IMR-90 (cell line): ENCODE measurements around the gene GNB5. TPM values are rescaled to one million over a fixed set of nuclear protein-coding genes. Genes with fewer than 3 reads are reported as not detected.

Experiments used
- ATAC-seq: fragments of 200-7000 bp; cut with Tn5 transposase; 2 replicates; pipeline ENCODE4 v1.9.1; 2020; ENCODE audit warnings: low read depth, mild to moderate bottlenecking, moderate library complexity
- BruUV-seq: library from RNA; stranded (reverse); fragments of 400-500 nt; replicated peaks from 2 replicates; lab custom pipeline; 2021; lab: Mats Ljungman, UMichigan
- CTCF ChIA-PET: fragments of 300-600 bp; formaldehyde crosslinking; extraction: SDS; loops from one replicate; lab custom pipeline; 2021; ENCODE audit warnings: antibody characterized with exemption; lab: Yijun Ruan, JAX
- POLR2A ChIA-PET: fragments of 300-600 bp; sonication (Branson Sonifier 250); formaldehyde crosslinking; loops from one replicate; lab custom pipeline; 2022; ENCODE audit warnings: antibody characterized with exemption; ENCODE audit not compliant: unreplicated experiment; lab: Charles Lee
- DNase-seq: peaks from one replicate; pipeline ENCODE4 v3.0.0; 2013
- H2AFZ ChIP-seq: replicated peaks from 2 replicates; pipeline ENCODE3; 2013; ENCODE audit warnings: low read length, mild to moderate bottlenecking; ENCODE audit not compliant: poor library complexity
- H2AK5ac ChIP-seq: 2 replicates; pipeline ENCODE4 v1.6.1; 2013; ENCODE audit warnings: low read depth, low read length, inconsistent platforms
- H2AK9ac ChIP-seq: replicated peaks from 2 replicates; pipeline ENCODE3; 2013; ENCODE audit warnings: mild to moderate bottlenecking, low read depth, low read length, moderate library complexity; ENCODE audit not compliant: poor library complexity
- H2BK120ac ChIP-seq: 2 replicates; pipeline ENCODE4 v1.6.1; 2013; ENCODE audit warnings: low read depth, low read length, inconsistent platforms
- H2BK15ac ChIP-seq: 3 replicates; pipeline ENCODE4 v1.6.1; 2013; ENCODE audit warnings: low read depth, low read length, inconsistent platforms
- H2BK20ac ChIP-seq: 2 replicates; pipeline ENCODE4 v1.6.1; 2013; ENCODE audit warnings: low read depth, mild to moderate bottlenecking, inconsistent platforms, low read length, moderate library complexity
- H2BK5ac ChIP-seq: 2 replicates; pipeline ENCODE4 v1.6.1; 2013; ENCODE audit warnings: mild to moderate bottlenecking, low read depth, low read length, inconsistent platforms; ENCODE audit not compliant: poor library complexity, severe bottlenecking
- H3K14ac ChIP-seq: replicated peaks from 2 replicates; pipeline ENCODE4 v1.6.1; 2013; ENCODE audit warnings: low read depth, low read length, inconsistent platforms
- H3K18ac ChIP-seq: 2 replicates; pipeline ENCODE4 v1.6.1; 2013; ENCODE audit warnings: low read depth, low read length, control low read depth
- H3K23ac ChIP-seq: 2 replicates; pipeline ENCODE4 v1.6.1; 2013; ENCODE audit warnings: low read depth, low read length, inconsistent platforms
- H3K27ac ChIP-seq: 2 replicates; pipeline ENCODE4 v1.5.1; 2013; ENCODE audit warnings: mild to moderate bottlenecking, control low read depth, low read length; ENCODE audit not compliant: insufficient read depth
- H3K27me3 ChIP-seq: 2 replicates; pipeline ENCODE4 v1.6.1; 2013; ENCODE audit warnings: low read length; ENCODE audit not compliant: control insufficient read depth, insufficient read depth
- H3K36me3 ChIP-seq: 2 replicates; pipeline ENCODE4 v1.6.1; 2013; ENCODE audit warnings: low read length, mixed read lengths; ENCODE audit not compliant: control insufficient read depth, insufficient read depth
- H3K4ac ChIP-seq: 2 replicates; pipeline ENCODE4 v1.6.1; 2013; ENCODE audit warnings: low read depth, low read length, inconsistent platforms
- H3K4me1 ChIP-seq: 2 replicates; pipeline ENCODE4 v1.6.1; 2013; ENCODE audit warnings: low read length, mixed read lengths; ENCODE audit not compliant: control insufficient read depth, insufficient read depth
- H3K4me2 ChIP-seq: 2 replicates; pipeline ENCODE4 v1.6.1; 2013; ENCODE audit warnings: low read depth, mild to moderate bottlenecking, control low read depth, low read length, moderate library complexity
- H3K4me3 ChIP-seq: 2 replicates; pipeline ENCODE4 v1.5.1; 2013; ENCODE audit warnings: low read depth, mild to moderate bottlenecking, control low read depth, low read length, moderate library complexity; ENCODE audit not compliant: insufficient read depth
- H3K56ac ChIP-seq: 2 replicates; pipeline ENCODE4 v1.6.1; 2013; ENCODE audit warnings: low read length, inconsistent platforms; ENCODE audit not compliant: insufficient read depth; ENCODE audit errors: extremely low read depth
- H3K79me1 ChIP-seq, 2 experiments: 2 replicates each; pipeline ENCODE4 v1.6.1; 2013; ENCODE audit warnings: low read length in 2 of 2, inconsistent platforms in 1 of 2, low read depth in 1 of 2
- H3K9ac ChIP-seq: 2 replicates; pipeline ENCODE4 v1.6.1; 2013; ENCODE audit warnings: low read depth, low read length, control low read depth
- H3K9me1 ChIP-seq: 2 replicates; pipeline ENCODE4 v1.6.1; 2013; ENCODE audit warnings: low read length, inconsistent platforms; ENCODE audit not compliant: insufficient read depth
- H3K9me3 ChIP-seq: 2 replicates; pipeline ENCODE4 v1.6.1; 2013; ENCODE audit warnings: low read length; ENCODE audit not compliant: control insufficient read depth, insufficient read depth
- H4K20me1 ChIP-seq: 2 replicates; pipeline ENCODE4 v1.6.1; 2013; ENCODE audit warnings: low read length, inconsistent platforms; ENCODE audit not compliant: insufficient read depth
- H4K5ac ChIP-seq: 2 replicates; pipeline ENCODE4 v1.6.1; 2013; ENCODE audit warnings: mild to moderate bottlenecking, low read depth, low read length, control low read depth
- H4K8ac ChIP-seq, 2 experiments: 2 replicates each; pipeline ENCODE4 v1.6.1; 2013; ENCODE audit warnings: low read depth in 2 of 2, low read length in 2 of 2, control low read depth in 1 of 2, inconsistent platforms in 1 of 2
- H4K91ac ChIP-seq: 2 replicates; pipeline ENCODE4 v1.6.1; 2013; ENCODE audit warnings: low read depth, low read length, inconsistent platforms; ENCODE audit not compliant: insufficient read depth
- BHLHE40 ChIP-seq: fragments of 150-350 bp; IDR thresholded peaks from 2 replicates; pipeline ENCODE4 v1.6.1; 2016; ENCODE audit warnings: mild to moderate bottlenecking, low read depth, low read length
- CEBPB ChIP-seq: IDR thresholded peaks from 2 replicates; pipeline ENCODE4 v1.6.1; 2012; ENCODE audit warnings: low read depth, low read length, improper control_type of control experiment
- CHD1 ChIP-seq: IDR thresholded peaks from 2 replicates; pipeline ENCODE4 v1.6.1; 2012; ENCODE audit warnings: low read depth, low read length, improper control_type of control experiment
- CTCF ChIP-seq: conservative IDR thresholded peaks from 2 replicates; pipeline ENCODE4 v1.5.1; 2012; ENCODE audit warnings: mild to moderate bottlenecking, low read depth, low read length, improper control_type of control experiment
- ELK1 ChIP-seq: fragments of 150-350 bp; IDR thresholded peaks from 2 replicates; pipeline ENCODE4 v1.6.1; 2016; ENCODE audit warnings: low read depth, mild to moderate bottlenecking, low read length, moderate library complexity, borderline replicate concordance
- FOS ChIP-seq: fragments of 150-350 bp; IDR thresholded peaks from 2 replicates; pipeline ENCODE4 v1.6.1; 2016; ENCODE audit warnings: low read depth, low read length
- MAFK ChIP-seq: IDR thresholded peaks from 2 replicates; pipeline ENCODE4 v1.6.1; 2012; ENCODE audit warnings: low read depth, low read length, improper control_type of control experiment
- MAZ ChIP-seq: IDR thresholded peaks from 2 replicates; pipeline ENCODE4 v1.6.1; 2012; ENCODE audit warnings: low read depth, mild to moderate bottlenecking, low read length, improper control_type of control experiment, moderate library complexity, borderline replicate concordance
- MXI1 ChIP-seq: IDR thresholded peaks from 2 replicates; pipeline ENCODE4 v1.6.1; 2012; ENCODE audit warnings: low read depth, mild to moderate bottlenecking, low read length, moderate library complexity, borderline replicate concordance
- NFE2L2 ChIP-seq: fragments of 150-350 bp; IDR thresholded peaks from 2 replicates; pipeline ENCODE4 v1.6.1; 2016; ENCODE audit warnings: low read depth, mild to moderate bottlenecking, low read length
- POLR2A ChIP-seq: IDR thresholded peaks from 2 replicates; pipeline ENCODE4 v1.6.1; 2012; ENCODE audit warnings: mild to moderate bottlenecking, low read depth, low read length
- RAD21 ChIP-seq: IDR thresholded peaks from 2 replicates; pipeline ENCODE4 v1.6.1; 2012; ENCODE audit warnings: low read length, improper control_type of control experiment
- RCOR1 ChIP-seq: IDR thresholded peaks from 2 replicates; pipeline ENCODE4 v1.6.1; 2012; ENCODE audit warnings: mild to moderate bottlenecking, low read length, improper control_type of control experiment; ENCODE audit not compliant: insufficient replicate concordance
- RFX5 ChIP-seq: IDR thresholded peaks from 2 replicates; pipeline ENCODE4 v1.8.0; 2012; ENCODE audit warnings: low read depth, mild to moderate bottlenecking, low read length, moderate library complexity
- SMC3 ChIP-seq: fragments of 150-350 bp; IDR thresholded peaks from 2 replicates; pipeline ENCODE4 v1.6.1; 2016; ENCODE audit warnings: low read depth, mild to moderate bottlenecking, antibody characterized with exemption, low read length, moderate library complexity
- USF2 ChIP-seq: fragments of 150-350 bp; IDR thresholded peaks from 2 replicates; pipeline ENCODE4 v1.6.1; 2017; ENCODE audit warnings: mild to moderate bottlenecking, antibody characterized with exemption, low read length, low read depth
- WGBS, 2 experiments: methylation state at CpG; one replicate each; pipeline versions ENCODE4 v1.1.5 to v1.1.7; 2013; ENCODE audit warnings: missing lambda C conversion rate in 2 of 2; ENCODE audit not compliant: insufficient read length in 1 of 2; ENCODE audit errors: extremely low coverage in 2 of 2; 5-methylcytosine and 5-hydroxymethylcytosine counted together
- dilution Hi-C: fragments of 300-500 bp; cut with HindIII; formaldehyde crosslinking; loops from one replicate; pipeline ENCODE4 v1.14.3; 2018; ENCODE audit warnings: low sequenced_read_pairs; ENCODE audit not compliant: unreplicated experiment
- in situ Hi-C: fragments of 300-500 bp; cut with MboI; formaldehyde crosslinking; loops from 3 replicates; pipeline ENCODE4 v1.14.3; 2019; ENCODE audit warnings: low sequenced_read_pairs, inconsistent platforms, mixed read lengths
- intact Hi-C: fragments of 100-400 bp; cut with micrococcal nuclease; formaldehyde crosslinking; loops from 2 replicates; pipeline ENCODE4 v1.10.0; 2022
- polyA plus RNA-seq, 3 experiments: library from polyadenylated mRNA; depleted of rRNA; stranded (reverse); fragments of >200 nt; gene quantifications; 2 replicates each; pipeline ENCODE4 v1.2.3, GENCODE V29; 2012; ENCODE audit warnings: low replicate concordance in 1 of 3
- total RNA-seq: library from RNA; depleted of rRNA; stranded (reverse); fragments of >200 nt; gene quantifications from 2 replicates; pipeline ENCODE4 v1.2.3, GENCODE V29; 2012

GNB5 gene
- total and polyA plus RNA-seq, 2 of the 4 experiments (the other 2 are of a cell fraction), result 27.7 to 33.2 TPM

- no peak overlapping the region for H2BK5ac ChIP-seq
- dilution Hi-C loops, result no loop called here
Observed at GRCh38 chr15:52213206-52213605, 22.0 kb upstream of the GNB5 start.

More at GRCh38 chr15:52213206-52213605, 22.0 kb upstream of the GNB5 start:
- H3K4me3 ChIP-seq, result no peak overlapping the region
- ATAC-seq (no peak; the same call in 1 of the 2 replicates), DNase-seq (no peak)
- CTCF ChIA-PET, result interaction anchor here (1.6 to 1.8 kb wide), 2 partner anchors 14 to 30 kb away, joined by 4 to 12 read pairs; no protein-coding TSS in a partner anchor
- no peak overlapping the region for H3K18ac ChIP-seq
- H4K20me1 ChIP-seq, result no peaks in the 10 kb centered on the region
- H2BK20ac ChIP-seq, result no peak overlapping the region
- H3K4ac ChIP-seq, result no peak overlapping the region
- H3K9ac ChIP-seq, result no peak overlapping the region
- no peak overlapping the region for H3K14ac ChIP-seq
- no peak overlapping the region for H2BK120ac ChIP-seq
- H3K9me3 ChIP-seq, result no peaks in the 10 kb centered on the region
- in situ Hi-C loops, result loop anchor here (10.0 kb wide), 1 partner anchor 238 kb away; the partner anchor contains the start of gene LEO1
- no peak overlapping the region for H4K91ac ChIP-seq
- no peak overlapping the region for H4K5ac ChIP-seq
- 50% methylated on average over 2 of the region's 3 CpGs; no CpG with 5 or more reads in 1 of the 2 experiments for WGBS, 2 experiments
- intact Hi-C loops, result no loop called here
- no peak overlapping the region for H3K23ac ChIP-seq
- no peak for TF ChIP-seq RCOR1
- TF ChIP-seq MXI1, result no peak
- no peak for TF ChIP-seq ELK1
- no peak for TF ChIP-seq RFX5
- TF ChIP-seq CEBPB, result no peak
- no peak for TF ChIP-seq FOS
- TF ChIP-seq MAZ, result no peak
- TF ChIP-seq MAFK, result no peak
- TF ChIP-seq CHD1, result no peak
- TF ChIP-seq NFE2L2, result no peak
- TF ChIP-seq SMC3, result no peak
- no peak for TF ChIP-seq RAD21
- no peak for TF ChIP-seq USF2
- no peak for TF ChIP-seq POLR2A
- TF ChIP-seq BHLHE40, result no peak
- TF ChIP-seq CTCF, result no peak
- H2AFZ ChIP-seq, result no peak overlapping the region
- H3K27ac ChIP-seq, result no peak overlapping the region
- no peaks in the 10 kb centered on the region for H3K79me1 ChIP-seq
- POLR2A ChIA-PET, result interaction anchor here (0.6 kb wide), 1 partner anchor 345 kb away, joined by 3 read pairs; no protein-coding TSS in a partner anchor
- no peak overlapping the region for H2BK15ac ChIP-seq
- peaks cover 39% of the 10 kb centered on the region for H3K27me3 ChIP-seq
- H3K9me1 ChIP-seq, result no peaks in the 10 kb centered on the region
- no peak overlapping the region for H3K56ac ChIP-seq
- no TSS peak for BruUV-seq
- H3K36me3 ChIP-seq, result no peaks in the 10 kb centered on the region
- H2AK9ac ChIP-seq, result no peak overlapping the region
- no peak overlapping the region for H4K8ac ChIP-seq
- H3K4me1 ChIP-seq, result no peaks in the 10 kb centered on the region
- no peak overlapping the region for H2AK5ac ChIP-seq
- no peak overlapping the region for H3K4me2 ChIP-seq
